NT2/D1 (cell line): ENCODE results near the gene AOPEP.

Source experiments
- DNase-seq: peaks from one replicate; pipeline ENCODE4 v3.0.0-alpha.2; 2011; ENCODE audit warnings: low read depth, low spot score
- H3K27me3 ChIP-seq: 2 replicates; pipeline ENCODE4 v1.6.0; 2011; ENCODE audit warnings: mild to moderate bottlenecking; ENCODE audit not compliant: insufficient read length, insufficient read depth
- H3K36me3 ChIP-seq: 2 replicates; pipeline ENCODE4 v1.6.1; 2011; ENCODE audit warnings: mild to moderate bottlenecking, low read length, mixed read lengths; ENCODE audit not compliant: insufficient read depth, insufficient read length
- H3K4me1 ChIP-seq: 2 replicates; pipeline ENCODE4 v1.5.1; 2011; ENCODE audit not compliant: insufficient read depth, insufficient read length
- H3K4me3 ChIP-seq: 2 replicates; pipeline ENCODE4 v1.5.1; 2011; ENCODE audit warnings: low read depth; ENCODE audit not compliant: insufficient read length
- H3K9ac ChIP-seq: 2 replicates; pipeline ENCODE4 v1.6.0; 2011; ENCODE audit warnings: low read depth; ENCODE audit not compliant: insufficient read length
- H3K9me3 ChIP-seq: 2 replicates; pipeline ENCODE4 v1.5.1; 2011; ENCODE audit warnings: mild to moderate bottlenecking, low read length; ENCODE audit not compliant: insufficient read depth
- SUZ12 ChIP-seq: IDR thresholded peaks from 2 replicates; pipeline ENCODE4 v1.6.1; 2011; ENCODE audit not compliant: insufficient read length, insufficient read depth; ENCODE audit errors: extremely low read depth
- YY1 ChIP-seq: IDR thresholded peaks from 2 replicates; pipeline ENCODE4 v1.6.1; 2011; ENCODE audit not compliant: insufficient read length, insufficient read depth
- ZNF274 ChIP-seq: IDR thresholded peaks from 2 replicates; pipeline ENCODE4 v1.6.1; 2011; ENCODE audit warnings: mild to moderate bottlenecking, low read depth, low read length

The AOPEP gene

DNA sequence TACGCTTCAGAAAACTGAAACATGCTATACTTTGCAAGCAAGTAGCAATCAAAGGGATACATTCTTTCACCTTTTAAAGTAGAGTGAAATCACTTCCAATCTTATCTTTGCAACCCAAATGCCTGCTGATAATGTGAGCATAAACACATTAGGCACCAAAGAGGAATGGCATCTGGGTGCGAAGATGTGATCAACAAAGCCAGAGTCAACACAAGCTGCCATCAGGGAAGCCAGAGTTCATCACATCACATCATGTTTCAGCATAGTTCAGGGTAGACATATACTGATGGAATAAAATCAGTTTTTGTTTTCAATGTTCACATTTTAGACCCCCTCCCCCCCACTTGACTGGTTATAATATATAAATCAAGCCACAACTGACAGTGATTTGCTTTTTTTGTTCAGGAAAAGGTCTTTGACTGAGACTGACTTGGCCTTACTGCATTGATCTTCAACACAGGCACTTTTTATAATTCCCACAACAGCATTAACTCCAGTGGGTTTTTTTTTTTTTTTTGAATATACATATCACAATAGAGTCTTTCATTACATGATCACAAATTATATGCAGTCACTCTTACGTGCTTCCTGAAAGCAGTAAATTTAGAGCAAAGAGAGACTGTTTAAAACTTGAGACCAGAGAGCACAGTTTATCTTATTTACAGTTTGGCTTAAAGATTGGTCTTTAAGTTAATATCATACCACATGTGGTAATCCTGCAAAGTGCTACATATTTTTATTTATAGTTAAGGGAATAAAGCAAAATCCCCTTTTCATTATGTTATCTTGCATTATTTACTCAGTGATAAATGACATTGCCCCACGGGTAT, 20.3 kb downstream of the AOPEP start:
- no peaks in the 10 kb centered on the region for H3K27me3 ChIP-seq
- peaks cover 21% of the 10 kb centered on the region for H3K36me3 ChIP-seq
- TF ChIP-seq SUZ12 (no peak), YY1 (no peak), ZNF274 (no peak)
- no peak overlapping the region for H3K4me3 ChIP-seq
- no peaks in the 10 kb centered on the region for H3K4me1 ChIP-seq
- H3K9ac ChIP-seq = no peak overlapping the region
- DNase-seq = no peak
- H3K9me3 ChIP-seq = peaks cover 17% of the 10 kb centered on the region

DNA sequence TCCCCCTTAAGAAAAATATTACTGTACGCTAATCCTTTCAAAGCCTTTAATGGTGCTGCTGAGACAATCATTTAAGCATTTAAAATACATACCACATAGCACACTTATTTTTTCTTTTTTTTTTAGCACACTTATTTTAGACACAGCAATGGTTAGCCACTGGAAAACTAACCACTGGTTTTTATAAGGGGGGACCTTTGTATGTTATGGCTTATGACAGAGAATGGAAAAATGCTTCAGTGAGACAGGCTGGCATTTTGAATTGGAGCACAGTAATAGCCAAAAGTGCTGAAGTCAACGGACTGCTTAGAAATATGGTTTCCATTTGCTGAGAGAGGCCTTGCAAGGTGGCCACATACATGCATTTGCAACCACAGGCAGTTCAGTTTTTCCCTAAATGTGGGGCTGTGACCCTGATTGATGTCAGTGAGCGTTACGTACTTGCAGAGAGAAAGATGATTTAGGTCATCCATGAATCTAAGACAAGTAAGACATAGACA, 28.5 kb downstream of the AOPEP start:
- Histone ChIP-seq H3K9ac (no peak overlapping the region), H3K4me3 (no peak overlapping the region), H3K36me3 (peaks cover 9% of the 10 kb centered on the region), H3K27me3 (no peaks in the 10 kb centered on the region), H3K9me3 (no peaks in the 10 kb centered on the region), H3K4me1 (no peaks in the 10 kb centered on the region)
- DNase-seq = no peak
- TF ChIP-seq ZNF274 (no peak), SUZ12 (no peak), YY1 (no peak)

DNA sequence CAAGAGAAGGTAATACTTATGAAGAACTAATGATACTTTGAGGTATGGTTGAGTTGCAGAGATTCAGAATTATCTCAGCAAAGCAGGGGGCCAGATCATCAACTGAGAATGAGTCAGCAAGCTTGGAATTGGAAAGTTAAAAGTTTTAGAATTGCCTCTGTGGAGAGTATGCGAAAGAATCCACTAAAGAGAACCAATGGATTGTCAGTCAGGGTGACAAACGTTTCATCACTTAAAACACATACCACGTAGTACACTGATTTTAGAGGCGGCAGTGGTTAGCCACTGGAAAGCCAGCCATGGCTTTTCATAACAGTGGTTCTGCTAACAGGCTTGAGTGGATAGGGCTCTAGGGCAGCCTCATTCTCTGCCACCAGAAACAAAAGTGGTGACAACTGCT, 30.7 kb downstream of the AOPEP start:
- no peak for DNase-seq
- no peak overlapping the region for H3K9ac ChIP-seq
- no peaks in the 10 kb centered on the region for H3K4me1 ChIP-seq
- H3K9me3 ChIP-seq = no peaks in the 10 kb centered on the region
- TF ChIP-seq YY1 (no peak), ZNF274 (no peak), SUZ12 (no peak)
- H3K36me3 ChIP-seq = peaks cover 20% of the 10 kb centered on the region
- no peaks in the 10 kb centered on the region for H3K27me3 ChIP-seq
- no peak overlapping the region for H3K4me3 ChIP-seq

DNA sequence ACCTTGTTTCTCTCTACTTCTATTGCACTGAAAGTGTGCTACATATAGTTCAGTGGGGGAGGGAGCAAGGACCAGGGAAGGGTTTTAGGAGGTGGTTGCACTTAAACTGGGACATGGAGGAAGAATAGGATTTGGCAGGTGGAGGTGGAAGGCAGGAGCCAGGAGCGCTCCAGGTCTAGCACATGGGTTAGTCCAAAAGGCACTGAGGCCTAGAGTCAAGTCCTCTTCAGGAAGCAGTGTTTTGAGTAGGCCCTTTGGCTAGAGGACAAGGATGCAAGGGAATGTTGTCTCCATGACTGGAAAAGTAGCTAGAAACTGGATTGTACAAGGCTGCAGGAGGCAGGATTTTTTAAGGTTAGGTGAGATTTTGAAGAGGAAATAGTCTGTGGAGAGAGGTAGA, 31.5 kb downstream of the AOPEP start:
- H3K4me3 ChIP-seq = no peak overlapping the region
- no peak for TF ChIP-seq ZNF274
- TF ChIP-seq SUZ12 = no peak
- no peak for TF ChIP-seq YY1
- H3K27me3 ChIP-seq = no peaks in the 10 kb centered on the region
- DNase-seq = no peak
- peaks cover 20% of the 10 kb centered on the region for H3K36me3 ChIP-seq
- H3K9me3 ChIP-seq = no peaks in the 10 kb centered on the region
- H3K9ac ChIP-seq = no peak overlapping the region
- H3K4me1 ChIP-seq = no peaks in the 10 kb centered on the region

DNA sequence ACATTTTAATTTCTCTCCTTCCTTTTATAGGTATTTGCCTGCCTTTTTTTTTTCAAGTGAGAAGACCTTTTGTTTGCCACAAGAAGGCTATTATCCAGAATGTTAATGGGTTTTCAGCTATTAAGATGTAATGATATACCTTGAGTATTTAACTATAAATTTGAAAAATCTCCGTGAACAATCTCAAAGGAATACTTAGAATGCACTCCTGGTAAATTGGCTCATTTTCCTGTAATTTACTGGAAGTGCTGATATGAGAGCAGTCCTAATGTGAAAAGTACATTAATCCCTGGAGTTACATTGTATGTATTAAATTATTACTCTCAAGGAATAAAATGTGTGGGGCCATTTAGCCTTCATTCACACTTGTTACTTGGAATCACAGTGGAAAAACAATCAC, 32.4 kb downstream of the AOPEP start:
- Histone ChIP-seq H3K9me3 (no peaks in the 10 kb centered on the region), H3K36me3 (peaks cover 24% of the 10 kb centered on the region), H3K4me3 (no peak overlapping the region), H3K27me3 (no peaks in the 10 kb centered on the region), H3K9ac (no peak overlapping the region), H3K4me1 (no peaks in the 10 kb centered on the region)
- no peak for DNase-seq
- TF ChIP-seq SUZ12 = no peak

DNA sequence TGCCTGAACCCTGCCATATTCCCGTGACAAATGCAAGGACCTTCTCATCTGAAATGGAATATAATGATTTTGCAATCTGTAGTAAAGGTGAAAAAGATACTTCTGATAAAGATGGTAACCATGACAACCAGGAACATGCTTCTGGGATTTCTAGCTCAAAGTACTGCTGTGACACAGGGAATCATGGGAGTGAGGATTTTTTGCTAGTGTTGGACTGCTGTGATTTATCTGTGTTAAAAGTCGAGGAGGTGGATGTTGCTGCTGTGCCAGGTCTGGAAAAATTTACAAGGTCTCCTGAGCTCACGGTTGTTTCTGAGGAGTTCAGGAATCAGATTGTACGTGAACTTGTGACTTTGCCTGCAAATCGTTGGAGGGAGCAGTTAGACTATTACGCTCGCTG, 33.5 kb downstream of the AOPEP start:
- Histone ChIP-seq H3K36me3 (peaks cover 24% of the 10 kb centered on the region), H3K27me3 (no peaks in the 10 kb centered on the region), H3K9me3 (no peaks in the 10 kb centered on the region), H3K9ac (no peak overlapping the region), H3K4me3 (no peak overlapping the region), H3K4me1 (no peaks in the 10 kb centered on the region)
- no peak for DNase-seq
- TF ChIP-seq ZNF274 = no peak
- TF ChIP-seq SUZ12 = no peak
- no peak for TF ChIP-seq YY1

DNA sequence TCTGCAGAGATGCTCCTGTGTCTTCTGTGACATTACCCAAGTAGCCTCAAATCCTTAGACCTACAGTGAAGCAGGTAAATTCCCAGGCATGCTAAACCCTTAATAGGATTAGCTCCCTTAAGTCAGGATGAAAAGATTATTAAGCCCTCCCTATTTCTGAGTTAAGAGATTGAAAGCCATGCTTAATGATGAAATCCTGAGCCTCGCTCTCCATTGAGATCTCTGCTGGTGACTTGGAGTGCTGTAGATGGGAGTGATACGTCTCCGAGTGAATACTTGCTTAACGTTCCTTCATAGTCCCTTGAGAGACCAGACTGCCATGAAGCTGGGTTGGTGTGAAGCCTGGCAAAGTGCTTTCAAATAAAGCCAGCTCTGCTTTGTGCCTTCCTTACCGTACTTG, 34.2 kb downstream of the AOPEP start:
- no peak overlapping the region for H3K4me3 ChIP-seq
- TF ChIP-seq ZNF274 = no peak
- TF ChIP-seq SUZ12 = no peak
- no peak for TF ChIP-seq YY1

More for the DNA sequence above, 34.2 kb downstream of the AOPEP start:
- Histone ChIP-seq H3K9ac (no peak overlapping the region), H3K4me1 (no peaks in the 10 kb centered on the region), H3K9me3 (no peaks in the 10 kb centered on the region), H3K27me3 (no peaks in the 10 kb centered on the region), H3K36me3 (peaks cover 24% of the 10 kb centered on the region)
- DNase-seq = no peak
